ENCODE results near the gene EYA2.
"Not testable (repeated sequence)": the region's sequence is repeated elsewhere in the genome, so short reads cannot be mapped to it uniquely, and the experiment has no call there.

EYA2 gene

GRCh38 chr20:46895906-46896242 is 1.2 kb downstream of the EYA2 start:
- DNase-seq: peak; percentile 66

GRCh38 chr20:46897328-46897880 is 2.8 kb downstream of the EYA2 start:
- no peak for DNase-seq

- DNase-seq: peak; percentile 61
Measured at GRCh38 chr20:46898423-46898822, 3.8 kb downstream of the EYA2 start.

- no peak for DNase-seq
Measured at GRCh38 chr20:46899621-46900020, 5.0 kb downstream of the EYA2 start.

- DNase-seq: no peak
Measured at GRCh38 chr20:46900086-46900485, 5.4 kb downstream of the EYA2 start.

- no peak for DNase-seq
Measured at GRCh38 chr20:46900826-46901225, 6.2 kb downstream of the EYA2 start.

GRCh38 chr20:46901638-46902037 is 7.0 kb downstream of the EYA2 start:
- DNase-seq: no peak

- no peak for DNase-seq
Measured at GRCh38 chr20:46903256-46903655, 8.6 kb downstream of the EYA2 start.

- no peak for DNase-seq
Measured at GRCh38 chr20:46903937-46904336, 9.3 kb downstream of the EYA2 start.

GRCh38 chr20:46905364-46906125 is 10.9 kb downstream of the EYA2 start:
- no peak for DNase-seq

GRCh38 chr20:46913329-46914044 is 18.8 kb downstream of the EYA2 start:
- DNase-seq: no peak

GRCh38 chr20:46914789-46915379 is 20.2 kb downstream of the EYA2 start:
- DNase-seq: no peak

GRCh38 chr20:46915575-46916257 is 21.1 kb downstream of the EYA2 start:
- no peak for DNase-seq

GRCh38 chr20:46916258-46916603 is 21.6 kb downstream of the EYA2 start:
- DNase-seq: no peak

GRCh38 chr20:46917155-46917554 is 22.5 kb downstream of the EYA2 start:
- no peak for DNase-seq

- no peak for DNase-seq
Measured at GRCh38 chr20:46920114-46920513, 25.5 kb downstream of the EYA2 start.

GRCh38 chr20:46922841-46923240 is 28.2 kb downstream of the EYA2 start:
- not testable (repeated sequence) for DNase-seq

GRCh38 chr20:46923550-46923949 is 28.9 kb downstream of the EYA2 start:
- DNase-seq: no peak

GRCh38 chr20:46928580-46929132 is 34.0 kb downstream of the EYA2 start:
- DNase-seq: no peak

- no peak for DNase-seq
Measured at GRCh38 chr20:46929902-46930301, 35.3 kb downstream of the EYA2 start.

- DNase-seq: no peak
Measured at GRCh38 chr20:46930640-46931339, 36.1 kb downstream of the EYA2 start.

- DNase-seq: no peak
Measured at GRCh38 chr20:46931699-46932098, 37.1 kb downstream of the EYA2 start.
